Neural cell (in vitro differentiated cells): ENCODE results near the gene EPB41. TPM values are rescaled to one million over a fixed set of nuclear protein-coding genes. Genes with fewer than 3 reads are reported as not detected.

Experiments used
- H2AFZ ChIP-seq: fragments of 200-600, 300-800 bp; sonication (generic), shearing (Covaris generic); 2 replicates; pipeline ENCODE4 v1.6.0; 2014; ENCODE audit warnings: low read depth, mild to moderate bottlenecking, antibody characterized with exemption, low read length, moderate library complexity
- H3F3A ChIP-seq: fragments of 200-600 bp; shearing (Covaris generic); 2 replicates; pipeline ENCODE4 v1.6.1; 2016; ENCODE audit warnings: mild to moderate bottlenecking, moderate library complexity, mixed read lengths, antibody characterized with exemption, low read length; ENCODE audit not compliant: insufficient read depth, poor library complexity, severe bottlenecking
- H3K27ac ChIP-seq: fragments of 200-600, 300-800 bp; sonication (generic), shearing (Covaris generic); 2 replicates; pipeline ENCODE4 v1.5.1; 2014; ENCODE audit warnings: mild to moderate bottlenecking, low read length, moderate library complexity
- H3K27me3 ChIP-seq: fragments of 300-800, 200-600 bp; sonication (generic), shearing (Covaris generic); 2 replicates; pipeline ENCODE4 v1.6.0; 2014; ENCODE audit warnings: mild to moderate bottlenecking, low read depth, low read length, moderate library complexity; ENCODE audit not compliant: insufficient read depth
- H3K36me3 ChIP-seq: fragments of 300-800, 200-600 bp; sonication (generic), shearing (Covaris generic); 2 replicates; pipeline ENCODE4 v1.5.1; 2014; ENCODE audit warnings: mild to moderate bottlenecking, antibody characterized with exemption, low read length, moderate library complexity; ENCODE audit not compliant: insufficient read depth
- H3K4me2 ChIP-seq: fragments of 300-800, 200-600 bp; sonication (generic), shearing (Covaris generic); 2 replicates; pipeline ENCODE4 v1.6.0; 2014; ENCODE audit warnings: mild to moderate bottlenecking, low read length
- H3K4me3 ChIP-seq: fragments of 300-800, 200-600 bp; sonication (generic), shearing (Covaris generic); 2 replicates; pipeline ENCODE4 v1.5.1; 2014; ENCODE audit warnings: mild to moderate bottlenecking, low read length, moderate library complexity
- H3K79me2 ChIP-seq: fragments of 200-600 bp; shearing (Covaris generic); replicated peaks from 2 replicates; pipeline ENCODE4 v1.6.0; 2014; ENCODE audit warnings: mild to moderate bottlenecking, low read length, moderate library complexity; ENCODE audit not compliant: insufficient read depth
- H3K9ac ChIP-seq: fragments of 300-800, 200-600 bp; sonication (generic), shearing (Covaris generic); 2 replicates; pipeline ENCODE4 v1.6.1; 2016; ENCODE audit warnings: mild to moderate bottlenecking, low read length, mixed read lengths
- H3K9me2 ChIP-seq: fragments of 200-600 bp; shearing (Covaris generic); 2 replicates; pipeline ENCODE4 v1.6.1; 2016; ENCODE audit warnings: mild to moderate bottlenecking, low read length, mixed read lengths; ENCODE audit not compliant: insufficient read depth
- H3K9me3 ChIP-seq: fragments of 200-600, 300-800 bp; sonication (generic), shearing (Covaris generic); 2 replicates; pipeline ENCODE4 v1.6.1; 2016; ENCODE audit warnings: mild to moderate bottlenecking, mixed run types, low read length, moderate library complexity, mixed read lengths
- H4K20me1 ChIP-seq: fragments of 200-600 bp; shearing (Covaris generic); 2 replicates; pipeline ENCODE4 v1.6.1; 2016; ENCODE audit warnings: mild to moderate bottlenecking, mixed run types; ENCODE audit not compliant: insufficient read depth
- EP300 ChIP-seq: fragments of 450-650 bp; conservative IDR thresholded peaks from 2 replicates; pipeline ENCODE4 v1.6.1; 2014; ENCODE audit warnings: antibody characterized with exemption, mild to moderate bottlenecking, moderate library complexity; ENCODE audit not compliant: poor library complexity, severe bottlenecking
- EZH2 ChIP-seq: fragments of 200-600, 300-800 bp; shearing (Covaris generic), sonication (generic); IDR thresholded peaks from 2 replicates; pipeline ENCODE4 v1.6.1; 2014; ENCODE audit warnings: antibody characterized with exemption, low read length, borderline replicate concordance, mild to moderate bottlenecking; ENCODE audit not compliant: insufficient read depth, poor library complexity, severe bottlenecking
- MXI1 ChIP-seq: fragments of 450-650 bp; conservative IDR thresholded peaks from 2 replicates; pipeline ENCODE4 v1.6.1; 2014; ENCODE audit warnings: antibody characterized with exemption, mild to moderate bottlenecking; ENCODE audit not compliant: poor library complexity, severe bottlenecking
- POLR2AphosphoS5 ChIP-seq: IDR thresholded peaks from 2 replicates; pipeline ENCODE4 v1.6.1; 2012
- RAD21 ChIP-seq: fragments of 450-650 bp; conservative IDR thresholded peaks from 2 replicates; pipeline ENCODE4 v1.6.1; 2014; ENCODE audit warnings: antibody characterized with exemption, mild to moderate bottlenecking, moderate library complexity
- SMC3 ChIP-seq: fragments of 450-650 bp; conservative IDR thresholded peaks from 2 replicates; pipeline ENCODE4 v1.6.1; 2014; ENCODE audit warnings: antibody characterized with exemption, mild to moderate bottlenecking, moderate library complexity; ENCODE audit not compliant: poor library complexity
- TAF1 ChIP-seq: IDR thresholded peaks from 2 replicates; pipeline ENCODE4 v1.6.1; 2012; ENCODE audit warnings: low read depth
- polyA plus RNA-seq: library from polyadenylated mRNA; depleted of rRNA; stranded (reverse); fragments of >200 nt; gene quantifications from 2 replicates; pipeline ENCODE4 v1.2.3, GENCODE V29; 2014
- TF ChIP-seq, protein P1 (sequence below): IDR thresholded peaks from 2 replicates; pipeline ENCODE4 v1.6.1; 2012; ENCODE audit warnings: borderline replicate concordance
- TF ChIP-seq, protein P2 (sequence below): fragments of 450-650 bp; IDR thresholded peaks from 2 replicates; pipeline ENCODE4 v1.5.1; 2014; ENCODE audit warnings: antibody characterized with exemption, mild to moderate bottlenecking, moderate library complexity; ENCODE audit not compliant: poor library complexity, severe bottlenecking

Gene EPB41
- polyA plus RNA-seq, 1 donor from 2014 or later = 62.0 TPM

GRCh38 chr1:28928314-28928941 is 14.1 kb downstream of the EPB41 start:
- no peaks in the 10 kb centered on the region for H4K20me1 ChIP-seq
- no peak overlapping the region for H3K4me2 ChIP-seq
- H3K4me3 ChIP-seq = no peak overlapping the region
- no peaks in the 10 kb centered on the region for H3F3A ChIP-seq
- H3K9ac ChIP-seq = peak overlapping the region; percentile 1
- H3K27ac ChIP-seq = peak overlapping the region; percentile 14
- TF ChIP-seq, protein P1, sequence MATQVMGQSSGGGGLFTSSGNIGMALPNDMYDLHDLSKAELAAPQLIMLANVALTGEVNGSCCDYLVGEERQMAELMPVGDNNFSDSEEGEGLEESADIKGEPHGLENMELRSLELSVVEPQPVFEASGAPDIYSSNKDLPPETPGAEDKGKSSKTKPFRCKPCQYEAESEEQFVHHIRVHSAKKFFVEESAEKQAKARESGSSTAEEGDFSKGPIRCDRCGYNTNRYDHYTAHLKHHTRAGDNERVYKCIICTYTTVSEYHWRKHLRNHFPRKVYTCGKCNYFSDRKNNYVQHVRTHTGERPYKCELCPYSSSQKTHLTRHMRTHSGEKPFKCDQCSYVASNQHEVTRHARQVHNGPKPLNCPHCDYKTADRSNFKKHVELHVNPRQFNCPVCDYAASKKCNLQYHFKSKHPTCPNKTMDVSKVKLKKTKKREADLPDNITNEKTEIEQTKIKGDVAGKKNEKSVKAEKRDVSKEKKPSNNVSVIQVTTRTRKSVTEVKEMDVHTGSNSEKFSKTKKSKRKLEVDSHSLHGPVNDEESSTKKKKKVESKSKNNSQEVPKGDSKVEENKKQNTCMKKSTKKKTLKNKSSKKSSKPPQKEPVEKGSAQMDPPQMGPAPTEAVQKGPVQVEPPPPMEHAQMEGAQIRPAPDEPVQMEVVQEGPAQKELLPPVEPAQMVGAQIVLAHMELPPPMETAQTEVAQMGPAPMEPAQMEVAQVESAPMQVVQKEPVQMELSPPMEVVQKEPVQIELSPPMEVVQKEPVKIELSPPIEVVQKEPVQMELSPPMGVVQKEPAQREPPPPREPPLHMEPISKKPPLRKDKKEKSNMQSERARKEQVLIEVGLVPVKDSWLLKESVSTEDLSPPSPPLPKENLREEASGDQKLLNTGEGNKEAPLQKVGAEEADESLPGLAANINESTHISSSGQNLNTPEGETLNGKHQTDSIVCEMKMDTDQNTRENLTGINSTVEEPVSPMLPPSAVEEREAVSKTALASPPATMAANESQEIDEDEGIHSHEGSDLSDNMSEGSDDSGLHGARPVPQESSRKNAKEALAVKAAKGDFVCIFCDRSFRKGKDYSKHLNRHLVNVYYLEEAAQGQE = no peak
- TF ChIP-seq, protein P2, sequence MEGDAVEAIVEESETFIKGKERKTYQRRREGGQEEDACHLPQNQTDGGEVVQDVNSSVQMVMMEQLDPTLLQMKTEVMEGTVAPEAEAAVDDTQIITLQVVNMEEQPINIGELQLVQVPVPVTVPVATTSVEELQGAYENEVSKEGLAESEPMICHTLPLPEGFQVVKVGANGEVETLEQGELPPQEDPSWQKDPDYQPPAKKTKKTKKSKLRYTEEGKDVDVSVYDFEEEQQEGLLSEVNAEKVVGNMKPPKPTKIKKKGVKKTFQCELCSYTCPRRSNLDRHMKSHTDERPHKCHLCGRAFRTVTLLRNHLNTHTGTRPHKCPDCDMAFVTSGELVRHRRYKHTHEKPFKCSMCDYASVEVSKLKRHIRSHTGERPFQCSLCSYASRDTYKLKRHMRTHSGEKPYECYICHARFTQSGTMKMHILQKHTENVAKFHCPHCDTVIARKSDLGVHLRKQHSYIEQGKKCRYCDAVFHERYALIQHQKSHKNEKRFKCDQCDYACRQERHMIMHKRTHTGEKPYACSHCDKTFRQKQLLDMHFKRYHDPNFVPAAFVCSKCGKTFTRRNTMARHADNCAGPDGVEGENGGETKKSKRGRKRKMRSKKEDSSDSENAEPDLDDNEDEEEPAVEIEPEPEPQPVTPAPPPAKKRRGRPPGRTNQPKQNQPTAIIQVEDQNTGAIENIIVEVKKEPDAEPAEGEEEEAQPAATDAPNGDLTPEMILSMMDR = no peak
- TF ChIP-seq POLR2AphosphoS5 = no peak
- no peak for TF ChIP-seq RAD21
- no peak for TF ChIP-seq TAF1
- no peak for TF ChIP-seq EP300
- H3K9me2 ChIP-seq = no peaks in the 10 kb centered on the region
- no peaks in the 10 kb centered on the region for H3K9me3 ChIP-seq
- H3K79me2 ChIP-seq = peaks cover 66% of the 10 kb centered on the region
- H3K36me3 ChIP-seq = no peaks in the 10 kb centered on the region
- H2AFZ ChIP-seq = no peak overlapping the region
- H3K27me3 ChIP-seq = no peaks in the 10 kb centered on the region

DNA sequence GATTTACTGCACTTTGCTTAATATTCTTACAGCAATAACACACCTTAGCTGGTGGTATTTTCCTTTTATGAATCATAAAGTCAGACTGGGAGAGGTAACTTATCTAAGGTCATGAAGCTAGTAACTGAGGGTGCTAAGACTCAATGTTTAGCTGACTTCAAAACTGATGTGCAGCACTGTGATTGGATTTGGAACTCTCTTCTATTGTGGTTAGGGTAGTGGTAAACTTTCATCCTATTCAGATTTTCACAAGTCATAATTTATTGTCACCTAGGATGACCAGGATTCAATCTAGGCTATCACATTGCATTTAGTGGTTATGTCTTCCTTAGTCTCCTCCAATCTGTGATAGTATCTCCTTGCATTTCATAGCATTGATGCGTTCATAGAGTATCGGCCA is 18.9 kb downstream of the EPB41 start:
- Histone ChIP-seq H3K27ac (no peak overlapping the region), H3K4me3 (no peak overlapping the region), H3K9ac (no peak overlapping the region), H3K9me2 (no peaks in the 10 kb centered on the region), H3K36me3 (no peaks in the 10 kb centered on the region), H3K4me2 (no peak overlapping the region), H3K79me2 (peaks cover 66% of the 10 kb centered on the region), H4K20me1 (no peaks in the 10 kb centered on the region), H3F3A (no peaks in the 10 kb centered on the region), H3K9me3 (no peaks in the 10 kb centered on the region), H2AFZ (no peak overlapping the region), H3K27me3 (no peaks in the 10 kb centered on the region)
- TF ChIP-seq TAF1 = no peak
- TF ChIP-seq EP300 = no peak
- no peak for TF ChIP-seq MXI1
- no peak for TF ChIP-seq POLR2AphosphoS5
- TF ChIP-seq SMC3 = no peak
- TF ChIP-seq EZH2 = no peak
